GM18502 (cell line): Measurements from ENCODE around the gene GRID2.
"Not testable (repeated sequence)": the region's sequence is repeated elsewhere in the genome, so short reads cannot be mapped to it uniquely, and the experiment has no call there.

Source experiments
- ATAC-seq: cut with Tn5 transposase; IDR thresholded peaks from one replicate; pipeline ENCODE4 v1.9.1; 2021; ENCODE audit warnings: mild to moderate bottlenecking; ENCODE audit not compliant: unreplicated experiment, poor library complexity

The GRID2 gene

DNA sequence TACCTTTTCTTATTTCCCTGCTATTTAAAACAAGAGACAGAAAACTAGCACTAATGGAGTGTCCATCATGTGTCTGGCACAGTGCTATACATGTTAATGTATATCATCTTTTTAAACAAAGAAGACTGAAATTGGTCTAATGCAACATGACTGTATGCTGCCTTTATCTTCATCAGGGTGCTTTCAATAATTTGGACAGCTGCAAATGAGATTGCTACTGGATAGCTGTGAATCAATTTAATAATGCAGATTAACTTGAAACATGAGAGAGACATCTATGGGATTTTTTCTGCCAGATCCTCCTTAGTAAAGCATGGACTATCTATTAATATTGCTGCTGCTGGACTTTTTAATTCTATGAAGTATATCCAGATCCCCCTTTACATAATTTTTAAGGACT, 1269.5 kb downstream of the GRID2 start:
- no peak for ATAC-seq

DNA sequence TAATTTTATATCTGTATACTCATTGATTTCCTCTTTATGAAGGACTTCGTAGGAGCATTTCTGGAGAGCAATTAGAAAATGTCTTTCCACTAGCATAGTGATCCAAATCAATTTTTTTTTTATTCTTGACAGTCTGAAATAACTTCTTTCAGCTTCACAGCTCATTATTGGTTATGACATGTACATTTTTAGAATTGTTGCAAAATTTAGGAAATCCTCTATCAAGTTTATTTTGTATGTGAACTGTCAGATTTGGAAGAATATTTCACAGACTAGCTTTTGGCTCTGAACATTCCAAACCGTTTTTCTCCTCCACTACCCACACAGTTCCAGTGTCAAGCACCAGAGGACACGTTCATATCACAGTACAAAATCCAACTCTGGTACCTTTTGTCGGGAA, 1275.2 kb downstream of the GRID2 start:
- no peak for ATAC-seq

DNA sequence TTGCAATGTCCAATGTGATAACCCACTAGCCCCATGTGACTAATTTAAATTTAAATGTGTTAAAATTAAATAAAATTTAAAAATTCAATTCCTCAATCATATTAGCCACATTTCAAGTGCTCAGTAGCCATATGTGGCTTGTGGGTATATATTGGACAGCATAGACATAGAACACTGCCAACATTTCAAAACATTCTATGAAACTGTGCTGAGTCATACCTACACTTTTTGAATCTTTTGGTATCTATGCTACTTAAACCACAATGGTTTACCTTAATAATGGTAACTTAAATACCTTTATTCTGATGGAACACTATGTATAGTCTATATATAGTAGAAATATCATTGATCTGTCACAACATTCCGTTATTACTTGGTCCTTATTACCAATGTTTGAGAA, 1301.4 kb downstream of the GRID2 start:
- peak; percentile 66 for ATAC-seq

DNA sequence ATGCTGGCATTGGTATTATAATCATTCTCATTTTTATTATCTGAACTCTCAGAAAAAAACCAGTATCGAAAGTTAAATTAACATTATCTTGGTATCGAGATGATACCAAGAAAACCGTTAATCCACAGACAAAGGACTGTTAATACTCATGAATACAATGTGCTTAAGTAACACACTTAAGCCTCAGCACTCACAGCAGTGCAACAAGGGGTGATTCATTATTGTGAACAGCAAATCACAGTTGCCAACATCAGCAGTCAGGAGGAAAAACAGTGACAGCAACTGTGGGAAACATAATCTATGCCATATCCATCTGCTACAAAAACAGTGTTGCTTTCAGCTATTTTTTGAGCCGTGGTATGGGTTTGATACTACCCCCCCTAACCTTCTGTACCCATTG, 1313.8 kb downstream of the GRID2 start:
- no peak for ATAC-seq

DNA sequence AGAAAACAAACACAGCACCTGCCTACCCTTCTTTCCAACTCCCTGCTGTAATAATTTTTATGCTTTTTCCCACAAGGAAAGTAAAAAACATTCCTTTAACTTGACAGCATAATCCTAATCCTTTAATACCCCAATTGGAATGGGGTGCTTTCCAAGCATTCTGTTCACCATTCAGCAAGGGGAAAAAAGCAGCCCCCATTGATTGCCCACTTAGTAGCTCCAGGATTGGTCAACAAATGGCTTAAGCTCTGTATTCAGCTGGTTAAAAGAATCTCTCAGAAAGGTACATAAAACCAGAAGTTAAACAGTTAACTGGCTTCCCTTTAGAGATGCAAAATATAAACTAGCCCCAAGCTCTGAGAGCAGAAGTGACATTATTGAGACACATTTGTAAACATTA, 1330.0 kb downstream of the GRID2 start:
- ATAC-seq = no peak

DNA sequence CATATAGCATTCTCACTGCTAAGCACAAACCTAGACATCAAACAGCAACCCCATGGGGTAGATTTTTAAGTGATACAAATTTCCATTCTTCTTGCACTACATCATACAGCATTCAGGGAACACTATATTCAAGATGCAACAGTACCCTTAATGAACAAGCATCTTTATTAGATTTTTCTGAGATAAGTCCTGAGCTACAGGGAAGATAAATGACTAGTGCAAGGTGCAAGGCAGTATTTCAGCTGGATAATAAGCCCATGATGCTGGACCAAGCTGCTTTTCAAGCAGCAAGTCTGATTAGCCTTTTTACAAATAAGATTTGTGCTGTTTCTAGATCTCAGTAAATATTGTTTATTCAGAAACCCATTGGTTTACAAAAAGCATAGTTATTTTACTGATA, 1332.2 kb downstream of the GRID2 start:
- ATAC-seq = no peak

DNA sequence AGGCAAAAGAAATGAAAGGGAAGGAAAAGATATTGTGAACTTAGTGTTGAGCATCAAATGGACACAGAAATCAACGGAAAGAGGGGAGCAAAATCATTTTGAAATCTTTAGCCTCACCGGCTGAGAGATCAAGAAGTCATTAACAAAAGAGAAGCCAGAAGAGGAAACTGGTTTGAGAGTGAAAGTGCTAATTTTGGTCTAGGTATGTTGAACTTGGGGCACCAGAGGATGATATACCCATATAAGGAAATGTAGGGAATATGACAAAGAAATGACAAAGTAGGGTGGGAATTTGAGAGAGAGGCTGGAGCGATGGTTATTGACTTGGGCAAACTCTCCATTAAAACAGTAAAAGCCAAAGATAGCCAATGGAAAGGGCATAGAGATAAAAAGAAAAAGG, 1341.4 kb downstream of the GRID2 start:
- no peak for ATAC-seq

DNA sequence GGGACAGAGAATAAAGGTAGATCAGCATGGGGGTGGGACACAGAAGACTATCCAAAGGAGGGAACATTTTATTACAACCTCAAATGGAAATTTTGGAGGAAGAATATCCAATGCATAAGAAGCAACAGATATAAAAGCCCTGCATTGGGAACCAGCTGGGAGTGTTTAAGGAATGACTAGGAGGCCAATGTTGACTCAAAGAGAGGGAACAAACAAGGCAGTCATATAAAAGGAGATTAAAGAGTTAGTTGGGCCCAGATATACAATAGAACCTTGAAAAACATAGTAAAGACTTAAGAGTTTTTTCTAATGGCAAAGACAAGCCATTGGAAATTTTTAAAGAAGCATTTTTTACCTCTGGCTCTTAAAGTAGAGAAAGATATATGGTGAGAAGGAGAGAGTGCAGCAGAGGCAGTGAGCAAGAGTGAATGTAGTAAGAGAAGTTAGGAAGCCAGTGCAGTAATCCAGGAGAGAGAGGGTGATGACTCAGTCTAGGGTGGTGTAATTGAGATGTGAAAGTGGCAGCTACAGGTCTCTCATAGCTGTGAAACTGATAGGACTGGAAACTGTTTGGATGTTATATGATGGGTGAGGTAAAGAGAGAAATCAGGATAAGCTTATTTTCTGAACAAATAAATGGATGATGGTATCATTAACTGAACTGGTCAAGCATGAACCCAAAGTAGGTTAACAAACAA, 1342.6 kb downstream of the GRID2 start:
- ATAC-seq = peak; percentile 61

DNA sequence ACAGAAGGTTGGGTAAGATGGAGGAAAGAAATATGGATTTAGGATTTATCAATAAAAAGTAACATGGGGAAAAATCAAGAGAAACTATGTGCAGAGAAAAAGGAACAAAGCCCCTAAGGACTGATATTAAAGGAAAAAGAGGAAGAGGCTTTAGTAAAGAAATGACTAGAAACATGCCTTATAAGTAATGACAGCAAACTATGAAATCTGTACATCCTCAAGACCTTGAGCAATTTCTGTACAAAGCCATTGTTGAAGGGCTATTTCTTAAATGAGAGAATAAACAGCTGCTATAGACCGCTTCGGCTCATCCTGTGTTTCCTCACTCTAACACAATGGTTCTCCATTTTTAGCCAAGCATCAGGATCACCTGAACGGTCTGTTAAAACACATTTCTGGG, 1344.5 kb downstream of the GRID2 start:
- no peak for ATAC-seq

DNA sequence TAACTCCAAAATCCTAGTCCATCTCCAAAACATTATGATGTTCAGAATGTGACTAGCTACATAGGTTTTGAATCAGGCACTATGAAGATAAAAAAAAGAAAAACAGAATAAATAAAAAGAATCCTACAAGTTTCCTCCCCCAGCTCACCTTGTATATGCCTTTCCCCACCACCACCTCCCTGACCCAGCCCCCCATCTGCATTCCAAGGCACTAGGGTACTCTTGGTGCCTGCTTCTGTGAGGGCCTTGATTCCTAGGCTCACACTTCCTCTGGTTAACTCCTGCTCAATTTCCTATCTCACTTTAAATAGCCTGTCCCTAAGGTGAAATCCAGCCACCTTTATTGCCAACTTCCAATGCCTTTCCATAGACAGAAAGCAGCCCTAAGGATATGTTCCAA, 1346.1 kb downstream of the GRID2 start:
- ATAC-seq = no peak

DNA sequence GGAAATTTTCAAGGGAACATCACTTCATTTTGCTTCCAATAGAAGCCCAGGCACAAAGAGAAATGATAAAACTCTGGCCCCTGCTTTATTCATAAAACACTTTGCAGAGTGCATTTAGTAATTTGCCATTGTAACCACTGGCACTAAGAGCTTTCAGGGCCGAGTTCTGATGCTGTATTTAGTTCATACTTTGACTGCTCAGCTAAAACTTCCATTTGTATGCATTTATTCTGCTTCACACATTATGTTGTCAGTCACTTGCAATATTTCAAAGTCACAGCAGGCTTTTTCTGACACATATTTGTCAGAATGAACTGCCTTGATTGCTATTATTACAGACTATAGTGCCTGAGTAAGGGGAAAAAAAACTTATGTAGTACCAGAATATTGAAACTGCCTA, 1350.4 kb downstream of the GRID2 start:
- no peak for ATAC-seq

DNA sequence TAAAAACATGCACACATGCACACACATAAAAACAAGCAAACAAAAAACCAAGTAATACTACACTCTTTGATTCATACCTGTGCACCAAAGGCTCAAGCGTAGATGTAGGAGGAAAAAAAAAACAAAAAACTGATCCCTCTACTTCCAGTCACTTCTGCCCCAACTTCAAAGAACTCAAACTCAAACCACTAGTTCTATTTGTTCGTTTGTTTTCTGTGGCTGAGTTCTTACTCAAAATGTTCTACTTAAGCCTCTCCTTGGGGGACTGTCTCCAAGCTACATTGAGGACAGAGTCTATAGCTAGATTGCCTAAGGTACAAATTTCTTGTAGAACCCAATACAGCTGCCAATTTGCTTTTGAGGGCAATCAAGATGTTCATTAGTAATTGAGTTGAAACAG, 1353.8 kb downstream of the GRID2 start:
- no peak for ATAC-seq

DNA sequence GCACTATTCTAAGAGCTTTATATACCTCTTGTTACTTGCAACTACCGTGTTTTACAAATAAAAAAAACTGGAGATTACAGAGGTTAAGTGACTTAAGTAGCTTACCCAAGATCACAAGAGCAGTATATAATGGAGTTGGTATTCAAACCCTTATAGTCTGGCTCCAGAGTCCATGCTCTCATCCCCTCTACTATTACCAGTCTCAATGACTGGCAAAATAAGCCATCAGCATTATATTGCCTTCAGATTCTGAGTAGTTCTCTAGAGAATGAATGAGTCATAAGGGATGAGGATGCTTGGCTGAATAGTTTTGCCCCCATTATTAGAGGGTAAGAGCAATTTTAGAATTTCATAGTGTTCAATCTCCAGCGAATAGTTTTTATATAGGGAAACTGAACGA, 1354.7 kb downstream of the GRID2 start:
- ATAC-seq = no peak

DNA sequence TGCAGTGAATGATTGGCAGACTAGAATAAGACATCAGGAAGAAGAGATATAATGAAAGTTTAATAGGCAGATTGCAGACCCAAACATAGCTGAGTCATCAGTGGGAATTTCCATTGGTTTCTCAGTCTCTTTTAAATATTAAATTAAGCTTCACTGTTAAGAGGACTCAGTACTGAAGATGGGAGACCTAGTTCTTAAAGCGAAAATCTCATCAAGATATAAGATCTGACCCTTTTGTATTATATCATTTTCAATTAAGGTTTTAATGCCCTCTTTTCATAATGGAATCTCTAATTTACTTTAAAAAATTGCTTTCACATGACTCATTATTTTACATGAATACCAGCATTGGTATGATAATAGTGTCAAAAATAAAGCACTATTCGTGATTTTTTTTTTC, 1355.9 kb downstream of the GRID2 start:
- no peak for ATAC-seq

DNA sequence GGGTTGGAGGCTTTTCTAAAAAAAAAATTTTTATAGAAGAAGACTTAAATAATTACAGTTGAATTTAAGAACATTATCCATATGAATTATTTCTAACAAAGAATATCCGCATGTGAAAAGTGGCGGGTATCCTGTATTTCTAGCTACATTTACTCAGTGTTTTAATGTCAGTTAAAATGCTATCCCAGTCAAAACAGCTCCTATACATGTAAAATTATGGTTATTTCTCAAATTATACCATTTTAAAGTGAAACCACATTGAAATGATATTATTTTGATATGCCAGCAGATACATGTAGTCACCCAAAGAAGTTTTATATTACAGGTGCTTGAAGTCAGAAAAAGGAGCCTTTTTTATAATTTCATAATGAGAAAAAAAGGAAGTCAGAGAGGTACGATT, 1356.3 kb downstream of the GRID2 start:
- ATAC-seq = no peak

DNA sequence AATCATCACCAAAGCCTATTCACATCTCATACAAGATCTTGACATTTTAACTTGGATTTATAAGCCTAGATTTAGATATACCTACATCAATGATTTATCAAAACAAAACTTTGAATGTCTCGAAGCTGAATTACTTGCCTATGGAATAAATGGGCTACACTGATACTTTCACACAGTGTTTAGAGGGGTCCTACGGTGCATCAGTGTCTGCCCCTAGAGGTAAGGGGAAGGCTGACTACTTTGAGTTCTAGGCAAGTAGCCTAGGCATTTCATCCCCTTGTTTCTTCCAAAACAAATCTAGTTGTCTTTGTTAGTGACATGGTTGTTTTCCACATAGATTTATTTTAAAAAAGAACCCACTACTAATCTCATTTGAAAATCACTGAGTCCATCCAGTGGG, 1366.7 kb downstream of the GRID2 start:
- ATAC-seq = no peak

DNA sequence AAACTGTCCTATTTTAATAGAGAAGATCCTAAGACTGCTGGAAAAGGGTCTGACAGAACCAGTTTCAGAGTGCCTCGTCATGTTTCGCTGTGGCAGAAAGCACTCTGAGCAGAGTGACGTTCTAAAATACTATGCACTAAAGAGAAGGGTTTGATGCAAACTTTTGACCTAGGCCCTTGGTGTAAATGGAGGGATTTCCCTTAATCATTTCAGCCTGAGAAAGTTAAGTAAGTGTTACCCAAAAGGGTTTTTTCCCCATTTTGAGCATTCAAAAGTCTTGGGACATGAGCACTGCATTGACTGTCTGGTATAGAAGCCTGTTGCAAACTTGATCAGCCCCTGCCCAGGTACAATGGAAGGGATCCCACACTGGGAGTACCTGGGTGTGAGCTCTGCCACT, 1367.3 kb downstream of the GRID2 start:
- ATAC-seq = no peak

DNA sequence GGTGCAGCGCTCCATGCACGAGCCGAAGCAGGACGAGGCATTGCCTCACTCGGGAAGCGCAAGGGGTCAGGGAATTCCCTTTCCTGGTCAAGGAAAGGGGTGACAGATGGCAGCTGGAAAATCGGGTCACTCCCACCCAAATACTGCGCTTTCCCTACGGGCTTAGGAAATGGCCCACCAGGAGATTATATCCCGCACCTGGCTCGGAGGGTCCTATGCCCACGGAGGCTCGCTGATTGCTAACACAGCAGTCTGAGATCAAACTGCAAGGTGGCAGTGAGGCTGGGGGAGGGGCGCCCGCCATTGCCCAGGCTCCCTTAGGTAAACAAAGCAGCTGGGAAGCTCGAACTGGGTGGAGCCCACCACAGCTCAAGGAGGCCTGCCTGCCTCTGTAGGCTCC, 1373.2 kb downstream of the GRID2 start:
- ATAC-seq = not testable (repeated sequence)

DNA sequence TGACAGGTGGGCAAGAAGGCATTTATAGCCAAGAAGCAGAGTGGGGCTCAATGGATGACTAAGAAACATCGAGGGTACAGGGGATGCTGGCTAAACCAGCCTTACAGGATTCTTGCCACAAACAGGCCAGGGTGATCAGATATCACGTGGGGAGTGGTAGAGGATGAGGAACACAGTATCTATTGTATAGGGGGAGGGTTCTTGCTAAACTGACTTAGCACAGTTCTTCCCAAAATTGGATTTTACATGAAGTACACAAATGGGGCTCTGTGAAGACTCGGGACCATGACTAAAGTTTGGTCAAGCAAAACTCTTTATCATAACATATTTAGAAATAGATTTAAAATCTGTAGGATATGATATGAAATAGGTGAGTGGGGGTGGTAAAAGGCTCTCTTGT, 1380.8 kb downstream of the GRID2 start:
- no peak for ATAC-seq

DNA sequence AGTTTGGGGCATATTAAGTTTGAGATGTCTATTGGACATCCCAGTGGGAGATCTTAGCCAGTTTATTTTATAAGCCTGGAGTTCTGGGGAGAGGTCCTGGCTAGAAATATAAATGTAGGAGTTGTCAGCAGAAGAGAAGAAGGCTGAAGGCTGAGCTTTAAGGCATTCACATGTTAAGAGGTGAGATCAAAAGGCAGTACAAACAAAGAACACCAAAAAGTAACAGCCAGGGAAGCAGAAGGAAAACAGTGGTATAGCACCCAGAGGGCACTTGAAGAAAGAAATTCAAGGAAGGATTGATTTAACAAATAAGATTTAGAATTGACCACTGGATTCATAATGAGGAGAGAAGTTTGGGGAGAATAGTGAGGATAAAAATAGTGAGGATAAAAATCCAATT, 1383.5 kb downstream of the GRID2 start:
- ATAC-seq = no peak

DNA sequence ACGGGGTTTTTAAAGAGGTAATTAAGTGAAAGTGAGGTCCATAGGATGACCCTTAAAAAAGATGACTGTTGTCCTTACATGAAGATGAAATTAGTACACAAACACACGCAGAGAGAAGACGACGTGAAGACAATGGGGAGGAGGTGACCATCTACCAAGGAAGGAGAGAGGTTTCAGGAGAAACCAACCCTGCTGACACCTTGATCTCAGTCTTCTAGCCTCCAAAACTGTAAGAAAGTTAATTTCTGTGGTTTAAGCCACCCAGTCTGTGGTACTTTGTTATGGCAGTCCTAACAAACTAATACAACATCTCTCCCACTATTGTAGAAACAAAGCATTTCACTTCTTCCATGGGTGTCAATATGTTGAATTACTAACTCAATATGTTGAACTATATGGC, 1385.2 kb downstream of the GRID2 start:
- ATAC-seq = no peak

DNA sequence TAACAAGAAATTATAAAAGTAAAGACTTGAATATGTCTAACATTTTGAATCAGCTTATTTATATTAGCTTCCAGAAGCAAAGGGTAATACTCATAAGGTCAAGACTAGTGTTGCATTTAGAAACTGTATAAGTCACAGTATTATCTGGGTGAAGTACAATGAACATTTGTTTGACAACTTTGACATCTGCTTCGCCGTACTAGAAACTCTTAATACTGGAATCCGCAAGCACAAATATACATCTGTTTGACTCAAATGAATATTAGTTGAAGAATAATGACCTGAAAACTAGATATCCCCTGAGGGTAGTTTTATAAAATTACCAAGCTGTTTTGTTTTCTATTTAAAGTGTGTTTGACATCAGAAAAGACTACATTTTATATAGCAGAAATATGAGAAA, 1389.4 kb downstream of the GRID2 start:
- no peak for ATAC-seq

DNA sequence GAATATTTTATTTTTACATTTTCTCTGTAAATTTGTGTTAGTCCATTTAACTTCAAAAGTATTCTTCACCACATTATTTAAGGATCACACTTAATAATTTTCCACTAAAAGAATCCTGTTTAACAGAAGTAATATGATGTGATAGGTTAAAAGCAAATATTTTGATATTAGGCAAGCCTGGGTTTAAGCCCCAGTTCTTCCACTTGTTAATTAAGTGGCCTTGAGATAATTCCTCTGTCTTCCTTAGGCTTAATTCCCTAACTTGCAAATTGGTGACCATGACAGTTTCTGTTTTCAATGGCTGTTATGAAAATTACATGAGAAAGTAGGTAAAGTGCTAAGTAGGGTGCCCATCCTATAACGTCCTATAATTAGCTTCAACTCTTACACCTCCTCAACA, 1394.9 kb downstream of the GRID2 start:
- no peak for ATAC-seq
